GM21423 (cell line): ENCODE data around the gene HEXIM1.

ENCODE experiments used
- ATAC-seq: cut with Tn5 transposase; IDR thresholded peaks from one replicate; pipeline ENCODE4 v1.9.1; 2021; ENCODE audit warnings: mild to moderate bottlenecking, moderate library complexity; ENCODE audit not compliant: unreplicated experiment

Gene HEXIM1

DNA sequence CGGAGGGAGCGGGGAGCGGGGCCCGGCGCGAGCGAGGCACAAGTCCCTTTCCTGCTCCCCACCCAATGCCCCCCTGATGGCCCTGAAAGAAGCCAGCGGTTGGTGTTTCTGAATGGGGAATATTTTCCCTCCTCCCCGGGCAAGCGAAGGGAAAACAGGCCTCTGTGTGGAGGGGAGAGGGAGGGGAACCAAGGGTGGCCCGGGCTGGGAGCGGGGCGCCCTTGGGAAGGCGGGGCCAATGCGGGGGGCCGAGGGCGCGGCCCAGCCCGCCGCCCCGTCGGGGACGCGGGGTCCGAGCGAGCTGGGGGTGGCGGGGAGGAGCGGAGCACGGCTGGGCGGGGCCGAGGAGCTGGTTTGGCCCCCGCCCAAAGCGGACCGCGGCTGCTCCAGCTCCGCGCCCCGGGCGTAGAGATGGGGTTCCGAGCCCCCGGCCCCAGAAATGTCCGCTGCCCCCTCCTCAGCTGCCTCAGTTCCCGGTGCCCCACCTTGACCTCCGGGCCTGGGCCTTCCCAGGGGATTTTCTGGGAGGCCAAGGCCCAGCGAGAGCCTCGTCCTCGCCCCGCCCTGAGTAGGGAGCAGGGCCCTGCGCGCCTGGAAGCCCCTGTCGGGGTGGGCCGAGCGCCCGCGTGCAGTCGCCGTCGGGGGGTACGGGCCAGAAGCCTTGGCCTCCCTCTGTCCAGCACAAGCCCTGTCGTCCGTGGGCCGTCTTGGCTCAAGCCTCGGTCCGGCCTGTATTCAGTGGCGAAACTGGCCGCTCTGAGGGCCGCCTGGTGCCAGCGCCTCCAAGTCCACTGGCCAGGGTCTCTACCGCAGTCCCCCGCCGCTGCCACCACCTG is 3.9 kb upstream of the HEXIM1 start:
- ATAC-seq: no peak

DNA sequence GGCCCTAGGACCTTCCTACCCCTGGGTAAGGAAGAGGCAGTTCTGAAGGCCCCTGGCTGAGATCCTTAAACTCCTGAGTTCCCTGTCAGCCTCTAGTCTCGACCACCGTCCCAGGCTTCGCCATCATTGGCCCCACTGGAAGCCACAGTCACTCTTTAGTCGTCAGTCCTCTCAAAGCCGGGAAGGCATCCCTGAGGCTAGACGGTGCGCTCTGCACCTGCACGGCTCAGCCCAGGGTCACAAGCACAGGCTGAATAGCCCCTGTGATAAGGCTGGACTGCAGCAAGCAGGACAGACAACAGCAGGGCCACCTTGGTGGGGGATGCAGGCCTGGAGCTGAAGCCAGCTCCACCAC is 3.3 kb upstream of the HEXIM1 start:
- ATAC-seq: no peak

DNA sequence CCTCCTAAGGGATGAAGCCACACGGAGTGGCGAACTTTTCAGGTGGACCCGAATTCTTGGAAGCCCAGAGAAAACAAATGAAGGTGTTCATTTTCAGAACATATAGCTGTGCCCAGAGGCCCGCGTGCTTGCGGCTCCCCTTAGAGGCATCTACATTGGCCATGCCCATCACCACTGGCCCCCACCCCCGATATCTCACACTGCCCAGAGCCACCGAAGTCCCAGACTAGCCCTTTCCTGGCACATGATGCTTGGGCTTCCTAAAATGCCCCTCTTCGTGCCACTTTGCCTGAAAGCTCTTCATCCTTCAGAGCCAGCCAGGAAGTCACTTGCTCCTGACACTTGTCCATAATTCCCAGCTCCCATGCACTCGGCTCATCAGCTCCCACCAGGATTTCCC is 2.1 kb upstream of the HEXIM1 start:
- ATAC-seq: no peak

GRCh38 chr17:45146592-45146889 is 1.7 kb upstream of the HEXIM1 start:
- no peak for ATAC-seq

- no peak for ATAC-seq
These were observed 1.2 kb upstream of the HEXIM1 start for GRCh38 chr17:45146890-45147580.

- no peak for ATAC-seq
These were observed 593 bp upstream of the HEXIM1 start for GRCh38 chr17:45147581-45148182.

DNA sequence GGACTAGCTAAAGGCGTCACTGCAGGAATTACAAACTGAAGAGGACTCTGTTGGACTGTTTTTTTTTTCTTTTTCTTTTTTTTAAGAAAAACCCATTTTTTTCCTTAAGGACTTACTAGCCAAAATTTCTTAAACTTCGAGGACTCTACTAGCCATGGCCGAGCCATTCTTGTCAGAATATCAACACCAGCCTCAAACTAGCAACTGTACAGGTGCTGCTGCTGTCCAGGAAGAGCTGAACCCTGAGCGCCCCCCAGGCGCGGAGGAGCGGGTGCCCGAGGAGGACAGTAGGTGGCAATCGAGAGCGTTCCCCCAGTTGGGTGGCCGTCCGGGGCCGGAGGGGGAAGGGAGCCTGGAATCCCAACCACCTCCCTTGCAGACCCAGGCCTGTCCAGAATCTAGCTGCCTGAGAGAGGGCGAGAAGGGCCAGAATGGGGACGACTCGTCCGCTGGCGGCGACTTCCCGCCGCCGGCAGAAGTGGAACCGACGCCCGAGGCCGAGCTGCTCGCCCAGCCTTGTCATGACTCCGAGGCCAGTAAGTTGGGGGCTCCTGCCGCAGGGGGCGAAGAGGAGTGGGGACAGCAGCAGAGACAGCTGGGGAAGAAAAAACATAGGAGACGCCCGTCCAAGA is 878 bp downstream of the HEXIM1 start:
- peak; percentile 30 for ATAC-seq

DNA sequence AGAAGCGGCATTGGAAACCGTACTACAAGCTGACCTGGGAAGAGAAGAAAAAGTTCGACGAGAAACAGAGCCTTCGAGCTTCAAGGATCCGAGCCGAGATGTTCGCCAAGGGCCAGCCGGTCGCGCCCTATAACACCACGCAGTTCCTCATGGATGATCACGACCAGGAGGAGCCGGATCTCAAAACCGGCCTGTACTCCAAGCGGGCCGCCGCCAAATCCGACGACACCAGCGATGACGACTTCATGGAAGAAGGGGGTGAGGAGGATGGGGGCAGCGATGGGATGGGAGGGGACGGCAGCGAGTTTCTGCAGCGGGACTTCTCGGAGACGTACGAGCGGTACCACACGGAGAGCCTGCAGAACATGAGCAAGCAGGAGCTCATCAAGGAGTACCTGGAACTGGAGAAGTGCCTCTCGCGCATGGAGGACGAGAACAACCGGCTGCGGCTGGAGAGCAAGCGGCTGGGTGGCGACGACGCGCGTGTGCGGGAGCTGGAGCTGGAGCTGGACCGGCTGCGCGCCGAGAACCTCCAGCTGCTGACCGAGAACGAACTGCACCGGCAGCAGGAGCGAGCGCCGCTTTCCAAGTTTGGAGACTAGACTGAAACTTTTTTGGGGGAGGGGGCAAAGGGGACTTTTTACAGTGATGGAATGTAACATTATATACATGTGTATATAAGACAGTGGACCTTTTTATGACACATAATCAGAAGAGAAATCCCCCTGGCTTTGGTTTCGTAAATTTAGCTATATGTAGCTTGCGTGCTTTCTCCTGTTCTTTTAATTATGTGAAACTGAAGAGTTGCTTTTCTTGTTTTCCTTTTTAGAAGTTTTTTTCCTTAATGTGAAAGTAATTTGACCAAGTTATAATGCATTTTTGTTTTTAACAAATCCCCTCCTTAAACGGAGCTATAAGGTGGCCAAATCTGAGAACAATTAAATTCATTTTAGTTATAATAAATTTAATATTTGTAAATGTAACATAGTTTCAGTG is 1.7 kb downstream of the HEXIM1 start:
- ATAC-seq: no peak

DNA sequence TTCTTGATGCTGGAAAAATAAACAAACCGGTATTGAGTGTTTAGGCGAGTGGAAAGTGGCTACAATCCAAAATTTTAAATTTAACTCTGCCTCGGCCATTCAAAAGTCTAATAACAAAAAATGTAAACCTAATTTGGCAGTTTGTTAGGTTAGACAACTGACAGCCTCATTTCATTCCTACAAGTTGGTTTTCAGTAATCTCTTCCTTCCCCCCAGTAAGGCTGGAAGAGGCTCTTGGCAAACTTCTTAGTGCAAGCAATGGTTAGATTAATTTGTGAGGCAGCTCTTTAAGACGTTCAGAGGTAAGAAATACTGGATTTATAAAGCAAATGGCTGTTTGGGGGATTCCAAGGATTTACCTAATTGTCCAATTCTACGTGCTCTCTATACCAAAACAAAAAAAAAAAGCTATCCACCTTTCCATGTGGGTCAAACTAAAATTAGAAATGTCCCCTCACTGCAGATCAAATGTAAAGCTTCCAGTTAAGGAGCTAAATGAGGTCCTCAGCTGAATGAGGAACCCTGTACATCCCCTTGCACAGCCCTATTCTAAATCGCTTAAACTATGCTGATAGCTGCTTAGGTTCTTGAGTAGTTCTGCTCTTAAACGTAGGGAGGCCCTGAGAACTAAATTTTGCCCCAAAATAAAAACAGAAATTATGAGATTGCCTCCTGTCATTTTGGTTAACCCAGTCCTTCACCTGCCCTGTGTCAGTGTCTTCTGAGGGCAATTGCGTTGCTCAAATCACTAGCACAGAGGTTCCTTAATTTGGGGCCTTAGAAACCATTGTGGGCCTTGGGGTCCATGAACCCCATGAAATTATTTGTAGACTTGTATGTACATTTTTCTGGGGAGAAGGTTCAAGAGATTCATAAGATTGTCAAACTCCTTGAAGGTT is 2.9 kb downstream of the HEXIM1 start:
- no peak for ATAC-seq

DNA sequence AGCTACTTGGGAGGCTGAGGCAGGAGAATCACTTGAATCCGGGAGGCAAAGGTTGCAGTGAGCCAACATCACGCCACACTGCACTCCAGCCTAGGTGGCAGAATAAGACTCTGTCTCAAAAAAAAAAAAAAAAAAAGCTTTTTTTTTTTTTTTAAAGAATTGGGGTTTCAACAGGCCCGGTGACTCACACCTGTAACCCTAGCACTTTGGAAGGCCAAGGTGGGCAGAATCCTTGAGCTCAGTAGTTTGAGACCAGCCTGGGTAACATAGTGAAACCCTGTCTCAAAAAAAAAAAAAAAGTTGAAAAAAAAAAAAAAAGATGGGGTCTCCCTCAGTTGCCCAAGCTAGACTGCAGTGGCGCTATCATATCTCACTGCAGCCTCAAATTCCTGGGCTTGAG is 6.8 kb downstream of the HEXIM1 start:
- ATAC-seq: no peak

GRCh38 chr17:45155483-45155882 is 7.2 kb downstream of the HEXIM1 start:
- no peak for ATAC-seq

- ATAC-seq: no peak
These were observed 8.0 kb downstream of the HEXIM1 start for GRCh38 chr17:45156242-45156641.

DNA sequence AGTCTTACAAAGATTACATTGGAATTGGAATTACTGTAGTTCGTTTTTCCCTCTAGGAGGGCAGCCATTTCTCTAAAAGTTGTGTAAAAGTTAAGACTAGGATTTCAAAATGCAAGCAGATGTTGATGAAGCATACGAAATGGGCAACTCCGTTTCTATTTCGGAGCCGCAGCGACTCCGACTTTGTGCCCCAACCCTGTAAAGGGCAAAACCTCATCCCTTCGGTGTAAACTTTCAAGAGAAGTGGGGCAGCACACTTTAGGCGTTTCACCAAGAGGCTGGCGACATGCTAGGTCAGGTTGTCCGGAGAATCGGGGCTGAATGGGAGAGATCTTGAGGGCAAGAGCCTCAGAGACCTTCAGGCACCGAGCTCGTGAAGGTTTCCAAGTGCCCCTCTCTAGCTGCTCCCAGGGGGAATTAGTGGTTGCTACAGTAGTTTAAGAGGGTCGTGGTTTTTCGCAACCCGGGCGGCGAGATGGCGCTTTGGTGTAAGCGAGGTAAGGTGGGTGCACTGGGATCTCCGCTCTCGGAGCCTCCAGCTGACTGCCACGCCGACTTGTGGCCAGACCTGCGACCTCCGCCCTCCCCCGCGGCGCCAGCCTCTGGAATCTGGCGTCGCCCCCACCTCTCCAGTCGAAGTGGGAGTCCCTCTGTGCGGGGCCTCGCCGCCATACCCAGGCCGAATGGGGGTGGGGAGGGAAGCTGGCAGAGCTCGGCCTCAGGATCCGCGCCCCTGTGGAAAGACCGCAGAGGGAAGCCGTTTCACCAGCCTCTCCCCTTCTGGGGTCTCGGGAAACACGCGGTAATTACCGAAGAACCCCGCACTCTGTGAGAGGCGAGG is 12.4 kb downstream of the HEXIM1 start:
- ATAC-seq: peak; percentile 21

DNA sequence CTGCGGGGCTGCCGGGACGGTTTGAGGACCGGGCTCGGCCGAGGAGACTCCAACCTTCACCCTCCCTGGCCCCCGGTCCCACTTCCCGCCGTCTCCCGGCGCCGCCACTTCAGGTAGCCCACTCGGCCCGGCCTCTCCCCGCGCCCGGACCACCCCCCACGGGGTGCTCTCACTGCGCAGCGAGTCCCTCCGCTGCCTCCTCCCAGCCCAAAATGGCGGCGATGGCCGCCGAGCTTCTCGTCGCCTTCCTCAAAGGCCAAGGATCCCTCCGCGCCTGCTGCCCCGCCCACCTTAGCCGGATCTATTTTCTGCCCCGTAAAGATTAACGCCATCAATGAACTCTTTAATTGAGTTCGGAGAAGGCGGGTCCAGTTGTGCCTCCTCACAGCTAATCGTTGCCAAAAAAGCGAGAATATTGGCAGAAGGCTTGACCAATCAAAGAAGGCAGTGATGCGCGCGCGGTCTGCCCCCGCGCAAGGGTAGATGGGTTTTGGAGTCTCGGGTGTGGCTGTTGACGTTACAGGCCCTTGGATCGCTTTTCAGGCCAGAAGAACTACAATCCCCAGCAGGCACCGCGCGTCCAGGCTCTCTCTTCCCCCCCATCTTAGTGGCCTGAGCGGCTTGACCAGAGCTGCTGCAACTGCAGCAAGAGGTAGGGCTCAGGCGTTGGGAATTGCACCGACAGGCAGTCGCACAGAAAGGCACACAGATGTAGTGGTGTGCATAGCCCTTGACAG is 13.2 kb downstream of the HEXIM1 start, which contains the start of gene HEXIM2:
TSS of gene HEXIM2 (plus strand) at position 588 of the 737 bp plus-strand sequence. CDS start 919 bp downstream, outside the sequence.
- ATAC-seq: peak; percentile 89

DNA sequence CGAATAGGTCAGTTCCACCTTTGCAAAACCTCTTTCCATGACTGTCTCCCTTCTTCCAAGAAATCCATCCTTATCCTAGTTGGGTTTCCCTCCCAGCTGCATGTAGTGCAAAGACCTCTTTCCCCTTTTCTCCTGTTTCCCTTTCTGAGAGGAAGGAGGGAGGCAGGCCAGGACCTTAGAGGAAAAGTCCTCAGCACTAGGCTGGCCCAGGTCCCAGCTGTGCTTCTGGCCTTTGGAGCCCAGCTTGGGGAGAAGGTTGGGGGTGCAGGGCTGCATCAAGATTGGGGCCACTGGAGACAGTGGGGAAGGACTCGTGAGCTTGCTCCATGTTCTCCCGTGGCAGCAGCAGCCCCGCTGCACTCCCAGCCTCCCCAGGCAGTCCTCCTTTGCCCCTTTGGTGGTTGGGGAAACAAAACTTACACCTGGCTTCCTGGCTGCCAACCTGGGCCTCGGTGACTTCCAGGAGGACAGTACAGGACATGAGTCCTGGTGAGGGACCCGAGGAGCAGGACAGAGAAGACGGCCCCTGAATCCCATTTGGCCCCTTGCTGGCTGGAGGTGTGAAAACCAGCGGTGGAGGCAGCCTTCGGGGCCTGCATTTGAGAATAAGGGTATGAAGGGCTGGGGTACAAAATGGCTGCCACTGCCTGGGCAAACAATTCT is 13.9 kb downstream of the HEXIM1 start:
- ATAC-seq: no peak

- ATAC-seq: no peak
These were observed 16.5 kb downstream of the HEXIM1 start for GRCh38 chr17:45164734-45165269.
